ENCODE results near the gene SLITRK3. TPM values are rescaled to one million over a fixed set of nuclear protein-coding genes. Genes with fewer than 3 reads are reported as not detected.

The SLITRK3 gene
- total RNA-seq, 1 donor from 2014 or later = not detected

GRCh38 chr3:165170236-165170635 is 25.9 kb downstream of the SLITRK3 start:
- no peaks in the 10 kb centered on the region for H3K36me3 Mint-ChIP-seq (ENCODE audit: low read depth, unreplicated experiment)
- no peak overlapping the region for H3K4me3 Mint-ChIP-seq (ENCODE audit: unreplicated experiment)
- no peaks in the 10 kb centered on the region for H3K9me3 Mint-ChIP-seq (ENCODE audit: unreplicated experiment)
- H3K27me3 Mint-ChIP-seq (ENCODE audit: unreplicated experiment) = peaks cover 6% of the 10 kb centered on the region
- no peaks in the 10 kb centered on the region for H3K4me1 Mint-ChIP-seq (ENCODE audit: unreplicated experiment)
- no peak for TF ChIP-seq CTCF (IDR thresholded peaks at IDR 0.05; ENCODE audit: unreplicated experiment)
- no peak overlapping the region for H3K27ac Mint-ChIP-seq (ENCODE audit: unreplicated experiment)
- DNase-seq (ENCODE audit: low spot score) = no peak

GRCh38 chr3:165169368-165169767 is 26.8 kb downstream of the SLITRK3 start:
- TF ChIP-seq CTCF (IDR thresholded peaks at IDR 0.05; ENCODE audit: unreplicated experiment) = no peak
- no peak overlapping the region for H3K27ac Mint-ChIP-seq (ENCODE audit: unreplicated experiment)
- H3K4me3 Mint-ChIP-seq (ENCODE audit: unreplicated experiment) = no peak overlapping the region
- no peaks in the 10 kb centered on the region for H3K4me1 Mint-ChIP-seq (ENCODE audit: unreplicated experiment)
- no peaks in the 10 kb centered on the region for H3K9me3 Mint-ChIP-seq (ENCODE audit: unreplicated experiment)
- no peak for DNase-seq (ENCODE audit: low spot score)
- no peaks in the 10 kb centered on the region for H3K36me3 Mint-ChIP-seq (ENCODE audit: low read depth, unreplicated experiment)
- H3K27me3 Mint-ChIP-seq (ENCODE audit: unreplicated experiment) = peaks cover 6% of the 10 kb centered on the region

GRCh38 chr3:165162883-165163282 is 33.3 kb downstream of the SLITRK3 start:
- Mint-ChIP-seq H3K27ac (ENCODE audit: unreplicated experiment) (no peak overlapping the region), H3K4me3 (ENCODE audit: unreplicated experiment) (no peak overlapping the region), H3K9me3 (ENCODE audit: unreplicated experiment) (no peaks in the 10 kb centered on the region), H3K27me3 (ENCODE audit: unreplicated experiment) (no peaks in the 10 kb centered on the region), H3K4me1 (ENCODE audit: unreplicated experiment) (peaks cover 11% of the 10 kb centered on the region), H3K36me3 (ENCODE audit: low read depth, unreplicated experiment) (no peaks in the 10 kb centered on the region)
- no peak for DNase-seq (ENCODE audit: low spot score)
- TF ChIP-seq CTCF (IDR thresholded peaks at IDR 0.05; ENCODE audit: unreplicated experiment) = no peak

GRCh38 chr3:165159760-165160421 is 36.3 kb downstream of the SLITRK3 start:
- Mint-ChIP-seq H3K4me3 (ENCODE audit: unreplicated experiment) (no peak overlapping the region), H3K4me1 (ENCODE audit: unreplicated experiment) (peaks cover 11% of the 10 kb centered on the region), H3K27ac (ENCODE audit: unreplicated experiment) (no peak overlapping the region), H3K36me3 (ENCODE audit: low read depth, unreplicated experiment) (no peaks in the 10 kb centered on the region), H3K9me3 (ENCODE audit: unreplicated experiment) (no peaks in the 10 kb centered on the region), H3K27me3 (ENCODE audit: unreplicated experiment) (no peaks in the 10 kb centered on the region)
- no peak for DNase-seq (ENCODE audit: low spot score)
- no peak for TF ChIP-seq CTCF (IDR thresholded peaks at IDR 0.05; ENCODE audit: unreplicated experiment)

- Mint-ChIP-seq H3K27ac (ENCODE audit: unreplicated experiment) (no peak overlapping the region), H3K4me1 (ENCODE audit: unreplicated experiment) (peaks cover 11% of the 10 kb centered on the region), H3K4me3 (ENCODE audit: unreplicated experiment) (no peak overlapping the region), H3K27me3 (ENCODE audit: unreplicated experiment) (no peaks in the 10 kb centered on the region), H3K9me3 (ENCODE audit: unreplicated experiment) (no peaks in the 10 kb centered on the region), H3K36me3 (ENCODE audit: low read depth, unreplicated experiment) (no peaks in the 10 kb centered on the region)
- TF ChIP-seq CTCF (IDR thresholded peaks at IDR 0.05; ENCODE audit: unreplicated experiment) = no peak
- DNase-seq (ENCODE audit: low spot score) = no peak
These were observed 38.2 kb downstream of the SLITRK3 start for GRCh38 chr3:165158011-165158410.
